EH (cell line): ENCODE measurements around the gene IPO4.

Experiments
- DNase-seq: peaks from one replicate; pipeline ENCODE4 v3.0.0-alpha.2; 2015; ENCODE audit warnings: low read depth

The IPO4 gene

GRCh38 chr14:24176599-24176998 is 12.0 kb downstream of the IPO4 start:
- no peak for DNase-seq

- no peak for DNase-seq
These were observed 15.7 kb downstream of the IPO4 start for GRCh38 chr14:24172871-24173281.

- DNase-seq, result no peak
These were observed 16.3 kb downstream of the IPO4 start for GRCh38 chr14:24172261-24172860.

GRCh38 chr14:24171422-24172260 is 17.0 kb downstream of the IPO4 start, which contains the start of gene REC8:
Gene REC8 (plus strand): TSS chr14:24172080. CDS start chr14:24172553, 473 bp downstream.
- DNase-seq, result no peak

- DNase-seq, result no peak
These were observed 21.0 kb downstream of the IPO4 start for GRCh38 chr14:24167469-24168114.

- DNase-seq, result no peak
These were observed 22.8 kb downstream of the IPO4 start for GRCh38 chr14:24165785-24166184.

GRCh38 chr14:24164518-24164991 is 24.1 kb downstream of the IPO4 start:
- DNase-seq, result no peak

- DNase-seq, result peak; percentile 43
These were observed 26.5 kb downstream of the IPO4 start for GRCh38 chr14:24162093-24162492.

GRCh38 chr14:24160850-24161804 is 27.5 kb downstream of the IPO4 start, which contains the start of gene IRF9:
Gene IRF9 (plus strand): TSS chr14:24161265. CDS start chr14:24162145, 880 bp downstream.
- DNase-seq, result peak; percentile 97

GRCh38 chr14:24160499-24160849 is 28.1 kb downstream of the IPO4 start:
- DNase-seq, result no peak

- no peak for DNase-seq
These were observed 28.7 kb downstream of the IPO4 start for GRCh38 chr14:24159777-24160498.

GRCh38 chr14:24157331-24157730 is 31.3 kb downstream of the IPO4 start:
- DNase-seq, result no peak

- no peak for DNase-seq
These were observed 31.8 kb downstream of the IPO4 start for GRCh38 chr14:24156840-24157239.

GRCh38 chr14:24155100-24155499 is 33.5 kb downstream of the IPO4 start:
- DNase-seq, result no peak

- no peak for DNase-seq
These were observed 37.1 kb downstream of the IPO4 start for GRCh38 chr14:24151404-24152080.

GRCh38 chr14:24150993-24151392 is 37.6 kb downstream of the IPO4 start:
- no peak for DNase-seq

- no peak for DNase-seq
These were observed 38.0 kb downstream of the IPO4 start for GRCh38 chr14:24150567-24150966.

GRCh38 chr14:24150061-24150460 is 38.6 kb downstream of the IPO4 start:
- no peak for DNase-seq

GRCh38 chr14:24149302-24149969 is 39.2 kb downstream of the IPO4 start:
- DNase-seq, result no peak
